ENCODE data around the gene ZNF805. TPM values are rescaled to one million over a fixed set of nuclear protein-coding genes. Genes with fewer than 3 reads are reported as not detected.
A peak's percentile ranks its signal among the peaks of the same experiment; 100 is the strongest.
"Not testable (repeated sequence)": the region's sequence is repeated elsewhere in the genome, so short reads cannot be mapped to it uniquely, and the experiment has no call there.

ZNF805 gene
- total RNA-seq, 1 experiment from 2014 or later = 8.8 TPM

DNA sequence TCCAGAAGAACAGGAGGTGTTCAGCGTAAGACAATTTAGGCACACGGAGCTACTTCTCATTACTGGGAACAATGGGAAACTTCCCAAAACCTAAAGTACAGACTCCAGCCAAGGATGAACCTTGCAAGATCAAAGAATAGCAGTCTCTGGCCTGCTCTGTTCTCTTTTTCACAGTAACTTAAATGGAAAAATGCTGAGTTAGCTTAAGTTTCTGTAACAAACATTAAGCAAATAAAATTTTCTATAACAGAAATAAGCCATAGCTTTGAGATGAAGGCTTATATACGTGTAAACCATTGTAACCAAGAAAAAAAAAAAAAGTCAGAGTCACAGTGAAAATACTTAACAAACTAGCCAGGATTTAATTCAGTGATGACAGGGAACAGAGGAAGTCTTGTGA lies 21.6 kb downstream of the ZNF805 start:
- no peak for DNase-seq (ENCODE audit: low spot score)
- in situ Hi-C loops (cut with HindIII; ENCODE audit: low sequenced_read_pairs) = no loop called here

DNA sequence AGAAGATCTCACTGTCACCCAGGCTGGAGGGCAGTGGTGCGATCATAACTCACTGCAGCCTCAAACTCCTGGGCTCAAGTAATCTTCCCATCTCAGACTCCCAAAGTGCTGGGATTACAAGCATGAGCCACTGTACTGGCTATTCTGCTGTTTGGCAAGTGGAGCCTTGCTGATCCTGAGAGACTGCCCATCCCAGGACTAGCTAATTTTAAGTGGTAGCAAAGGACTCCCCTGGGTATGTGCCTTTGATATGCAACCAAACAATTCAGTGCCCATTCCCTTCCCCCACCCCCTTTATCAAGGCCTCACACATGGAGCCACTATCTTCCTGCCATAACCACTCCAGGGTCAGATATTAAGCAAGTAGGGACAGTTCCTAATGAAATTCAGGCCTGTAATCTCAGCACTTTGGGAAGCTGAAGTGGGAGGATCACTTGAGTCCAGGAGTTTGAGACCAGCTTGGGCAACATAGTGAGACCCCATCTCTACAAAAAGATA lies 22.9 kb downstream of the ZNF805 start:
- in situ Hi-C loops (cut with HindIII; ENCODE audit: low sequenced_read_pairs) = no loop called here
- DNase-seq (ENCODE audit: low spot score) = no peak

DNA sequence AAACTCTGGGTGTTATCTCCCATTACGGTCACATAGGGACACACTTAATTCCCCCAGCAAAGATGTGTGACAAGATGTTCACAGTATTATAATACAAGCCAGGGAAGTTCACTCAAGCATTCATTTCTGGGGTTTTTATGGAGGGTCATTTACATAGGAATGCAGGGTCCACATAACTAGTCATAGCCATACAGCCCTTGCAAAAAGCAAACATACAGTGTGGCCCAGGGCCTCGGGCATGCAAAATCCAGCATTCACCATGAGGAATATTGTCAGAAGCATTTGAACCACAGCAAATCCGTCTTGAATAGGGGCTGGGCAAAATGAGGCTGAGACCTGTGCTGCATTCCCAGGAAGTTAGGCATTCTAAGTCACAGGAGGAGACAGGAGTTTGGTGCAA lies 26.9 kb downstream of the ZNF805 start:
- no peak for DNase-seq (ENCODE audit: low spot score)
- in situ Hi-C loops (cut with HindIII; ENCODE audit: low sequenced_read_pairs) = no loop called here

DNA sequence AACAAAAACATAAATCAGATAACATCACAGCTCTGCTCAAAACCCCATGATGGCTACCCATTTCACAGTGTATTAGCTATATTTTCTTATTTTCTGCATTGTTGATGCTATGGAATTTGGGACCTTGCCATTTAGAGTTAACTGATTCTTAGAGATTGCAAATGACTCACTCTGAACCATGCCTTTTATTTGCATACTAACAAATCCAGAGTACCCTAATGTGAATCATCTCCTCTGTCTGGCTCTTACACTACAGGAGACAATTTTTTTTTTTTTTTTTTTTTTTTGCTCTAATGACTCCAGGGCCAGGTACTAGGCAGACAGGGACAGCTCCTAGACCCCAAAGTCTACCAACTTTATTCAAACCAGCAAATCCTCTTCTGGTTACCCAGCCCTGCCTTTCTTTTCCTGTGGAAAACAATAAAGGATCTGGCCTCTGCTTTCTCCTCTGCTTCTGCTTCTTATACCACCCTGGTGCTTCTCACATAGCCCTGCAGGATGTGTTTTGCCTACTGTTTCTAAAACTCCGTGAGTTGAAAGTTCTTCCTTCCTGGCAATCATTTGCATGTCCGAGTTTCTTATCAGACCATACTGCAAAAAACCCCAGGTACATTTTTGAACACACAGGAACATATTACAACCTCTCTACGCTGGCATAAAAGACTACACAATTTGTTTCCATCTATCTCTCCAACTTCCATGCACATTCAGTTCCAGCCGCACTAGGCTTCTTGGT lies 29.3 kb downstream of the ZNF805 start:
- no peak for DNase-seq (ENCODE audit: low spot score)
- in situ Hi-C loops (cut with HindIII; ENCODE audit: low sequenced_read_pairs) = no loop called here

DNA sequence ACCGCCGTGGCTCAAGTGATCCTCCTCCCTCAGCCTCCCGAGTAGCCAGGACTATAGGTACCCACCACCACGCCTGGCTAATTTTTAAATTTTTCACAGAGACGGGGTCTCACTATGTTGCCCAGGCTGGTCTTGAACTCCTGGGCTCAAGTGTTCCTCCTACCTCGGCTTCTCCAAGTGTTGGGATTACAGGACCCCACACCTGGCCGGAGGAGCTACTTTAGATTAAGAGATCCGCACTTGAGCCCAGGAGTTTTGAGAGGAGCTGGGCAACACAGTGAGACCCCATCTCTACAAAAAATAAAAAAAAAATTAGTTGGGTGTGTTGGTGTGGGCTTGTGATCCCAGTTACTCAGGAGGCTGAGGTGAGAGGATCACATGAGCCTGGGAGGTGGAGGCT lies 30.8 kb downstream of the ZNF805 start:
- DNase-seq (ENCODE audit: low spot score) = no peak
- in situ Hi-C loops (cut with HindIII; ENCODE audit: low sequenced_read_pairs) = no loop called here

DNA sequence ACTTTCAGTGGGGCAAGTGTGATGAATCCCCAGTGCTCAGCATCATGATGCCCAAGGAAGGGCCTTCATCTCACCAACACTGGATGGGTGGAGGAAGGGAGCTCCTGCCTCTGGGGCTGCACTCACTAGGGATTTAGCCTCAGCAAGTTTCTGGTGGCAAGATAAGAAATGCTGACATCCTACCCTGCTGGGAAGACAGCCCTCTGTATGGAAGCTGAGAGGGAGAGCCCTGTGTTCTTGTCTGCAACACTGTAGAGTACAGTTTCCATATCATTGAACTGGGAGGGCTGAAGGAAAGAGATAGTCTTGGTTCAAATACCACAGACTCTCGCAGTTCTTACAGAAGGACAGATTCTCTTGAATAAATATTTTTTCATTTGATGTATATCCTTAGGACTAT lies 32.6 kb downstream of the ZNF805 start:
- in situ Hi-C loops (cut with HindIII; ENCODE audit: low sequenced_read_pairs) = no loop called here
- DNase-seq (ENCODE audit: low spot score) = no peak

DNA sequence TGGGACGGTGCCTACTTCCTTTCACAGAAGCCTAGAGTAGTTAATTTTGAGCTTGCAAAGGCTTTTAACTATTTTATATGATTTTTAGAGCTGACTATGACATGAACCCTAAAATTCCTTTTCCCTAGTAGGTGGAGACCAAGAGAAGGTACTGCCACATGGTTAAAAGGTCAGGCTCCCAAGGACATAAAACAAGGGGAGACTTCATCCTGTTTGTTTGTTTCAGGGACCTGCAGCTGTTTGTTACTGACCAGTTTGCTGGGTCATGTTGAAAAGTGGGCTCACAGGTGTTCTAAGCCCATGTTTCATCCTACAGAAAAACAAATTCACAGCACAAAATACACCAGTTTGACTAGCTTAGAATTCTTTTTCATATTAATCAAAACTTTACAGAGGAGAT lies 36.0 kb downstream of the ZNF805 start:
- in situ Hi-C loops (cut with HindIII; ENCODE audit: low sequenced_read_pairs) = no loop called here
- no peak for DNase-seq (ENCODE audit: low spot score)

DNA sequence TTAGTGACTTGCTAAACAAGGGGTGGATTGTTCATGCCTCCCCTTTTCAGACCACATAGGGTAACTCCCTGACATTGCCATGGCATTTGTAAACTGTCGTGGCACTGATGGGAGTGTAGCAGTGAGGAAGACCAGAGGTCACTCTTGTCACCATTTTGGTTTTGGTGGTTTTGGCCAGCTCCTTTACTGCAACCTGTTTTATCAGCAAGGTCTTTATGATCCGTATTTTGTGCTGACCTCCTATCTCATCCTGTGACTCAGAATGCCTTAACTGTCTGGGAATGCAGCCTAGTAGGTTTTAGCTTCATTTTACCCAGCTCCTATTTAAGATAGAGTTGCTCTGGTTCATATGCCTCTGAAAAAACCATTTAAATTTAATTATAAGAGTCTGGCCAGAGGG lies 38.0 kb downstream of the ZNF805 start:
- DNase-seq (ENCODE audit: low spot score); in situ Hi-C loops (cut with HindIII; ENCODE audit: low sequenced_read_pairs): not testable (repeated sequence)

DNA sequence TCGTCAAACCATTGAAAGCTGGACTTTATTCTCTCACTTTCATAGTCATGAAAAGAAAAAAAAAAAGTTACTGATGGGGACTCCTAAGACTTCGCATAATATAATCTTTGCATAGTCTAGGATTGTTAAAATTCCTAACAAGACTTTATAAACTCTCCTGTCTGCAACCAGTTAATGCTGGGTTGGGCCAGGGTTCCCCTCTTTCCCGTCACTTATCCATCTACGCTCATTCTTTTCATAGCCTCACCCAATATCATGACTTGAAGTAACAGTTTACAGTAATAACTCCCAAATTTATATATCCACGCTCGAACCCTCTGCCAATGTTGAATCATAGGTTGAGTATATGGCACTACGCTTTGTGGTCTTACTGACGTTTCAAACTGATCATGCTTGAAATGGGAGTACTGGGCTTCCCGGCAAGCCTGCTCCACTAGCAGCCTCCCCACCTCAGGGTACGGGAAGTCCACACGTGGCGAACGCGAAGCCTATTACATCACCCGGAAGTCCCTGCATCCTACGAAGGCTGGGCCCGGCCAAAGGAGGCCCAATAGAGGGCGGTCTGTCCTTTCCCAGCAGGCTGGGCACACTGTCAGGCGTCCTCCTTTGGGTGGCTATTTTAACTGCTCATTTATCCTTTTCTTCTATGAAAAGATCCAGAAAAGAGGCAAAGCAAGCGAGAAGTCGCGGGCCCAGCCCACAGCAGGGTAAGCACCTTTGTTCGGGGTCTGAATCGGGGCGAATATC lies 39.2 kb downstream of the ZNF805 start:
- in situ Hi-C loops (cut with HindIII; ENCODE audit: low sequenced_read_pairs) = no loop called here
- peak; percentile 97 for DNase-seq (ENCODE audit: low spot score)

DNA sequence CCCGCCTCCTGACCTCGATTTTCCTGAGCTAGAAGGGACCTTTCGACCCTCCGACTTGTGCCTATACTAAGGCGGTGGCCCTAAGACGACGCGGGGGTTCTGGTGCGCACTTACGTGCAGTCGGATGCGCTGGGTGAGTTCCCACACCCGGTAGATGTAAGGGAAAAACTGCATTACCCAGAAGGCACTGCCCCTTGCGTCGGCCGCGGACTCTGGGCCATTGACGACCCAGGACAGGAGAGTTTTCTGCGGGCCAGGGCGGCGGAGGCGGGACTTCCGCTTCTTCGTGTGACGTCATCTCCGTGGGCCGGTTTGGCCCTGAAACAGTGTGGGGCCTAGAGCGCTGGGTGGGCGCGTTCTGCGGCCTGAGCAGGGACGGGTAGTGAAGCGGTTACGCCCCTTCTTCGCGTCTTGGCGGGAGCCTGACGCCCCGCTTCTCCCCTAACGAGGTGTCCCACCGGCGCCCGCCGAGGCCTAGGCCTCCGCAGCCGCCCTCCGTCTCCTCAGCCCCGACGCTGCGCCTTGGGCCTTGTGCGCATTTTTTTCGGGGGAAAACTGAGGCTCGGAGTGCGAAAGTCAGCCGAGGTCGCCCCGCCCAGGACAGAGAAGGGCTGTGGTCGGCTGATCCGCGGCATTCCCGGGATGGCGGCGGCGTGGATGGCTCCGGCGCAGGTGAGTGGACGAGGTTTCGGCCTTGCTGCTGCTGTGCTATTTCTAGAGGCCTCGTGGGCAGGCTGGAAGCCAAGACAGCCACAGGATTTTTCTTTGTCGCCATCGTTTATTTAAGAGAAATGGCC lies 39.9 kb downstream of the ZNF805 start, which contains the start of gene ZNF460:
Gene ZNF460, plus strand, starts transcription at position 321 of the 797 bp plus-strand sequence. Its CDS starts 322 bp downstream, at position 643.
- in situ Hi-C loops (cut with HindIII; ENCODE audit: low sequenced_read_pairs) = no loop called here
- DNase-seq (ENCODE audit: low spot score) = peak; percentile 98

DNA sequence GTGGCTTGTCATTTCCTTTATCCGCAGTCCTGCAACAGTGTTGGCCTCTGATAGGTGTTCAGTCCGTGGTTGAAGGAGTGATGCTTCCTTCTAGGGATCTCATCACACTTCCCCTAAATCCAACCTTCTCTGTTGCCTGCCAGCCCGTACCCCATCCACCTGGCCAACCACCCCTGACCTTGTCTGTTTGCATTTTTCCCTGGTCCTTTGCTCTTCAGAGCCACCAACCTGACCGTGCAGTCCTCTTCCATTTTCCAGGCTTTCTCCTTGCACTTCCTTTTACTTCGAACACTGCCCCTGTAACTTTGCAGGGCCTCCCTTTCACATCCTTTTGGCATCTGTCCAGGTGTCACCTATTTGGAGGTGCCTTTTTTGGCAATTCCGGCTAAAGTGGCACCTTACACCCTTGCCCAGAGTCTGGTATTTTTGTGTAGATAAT lies 40.5 kb downstream of the ZNF805 start:
- in situ Hi-C loops (cut with HindIII; ENCODE audit: low sequenced_read_pairs) = no loop called here
- DNase-seq (ENCODE audit: low spot score) = peak; percentile 17

DNA sequence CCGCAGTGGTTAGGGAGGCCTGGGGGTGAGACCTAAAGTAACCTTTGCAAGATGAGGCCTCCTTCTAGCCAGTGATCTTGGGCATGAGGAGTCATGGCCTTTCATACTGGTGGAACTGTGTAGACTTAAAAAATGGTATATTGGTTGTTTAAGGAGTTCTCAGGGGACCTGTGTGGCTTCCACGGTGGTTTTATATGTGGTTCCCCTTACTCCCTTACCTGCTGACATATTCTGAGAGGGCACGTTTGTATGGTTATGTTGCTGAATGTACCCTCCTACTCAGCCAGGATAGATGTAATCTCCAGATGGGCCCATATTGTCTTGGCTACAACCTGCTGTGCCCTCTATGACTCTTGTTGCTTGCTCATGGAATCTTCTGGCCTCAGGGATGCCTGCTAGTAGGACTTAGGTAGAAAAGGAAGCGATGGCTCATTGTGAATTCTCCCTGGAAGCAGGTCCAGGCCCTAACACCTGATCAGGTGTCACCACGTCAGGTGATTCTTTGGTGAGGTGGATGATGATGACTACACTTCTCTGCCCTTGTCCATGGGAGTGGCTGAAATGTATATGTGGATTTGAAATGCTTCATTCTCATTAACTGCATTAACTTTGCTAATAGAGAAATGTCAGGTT lies 41.7 kb downstream of the ZNF805 start:
- in situ Hi-C loops (cut with HindIII; ENCODE audit: low sequenced_read_pairs) = no loop called here
- no peak for DNase-seq (ENCODE audit: low spot score)

DNA sequence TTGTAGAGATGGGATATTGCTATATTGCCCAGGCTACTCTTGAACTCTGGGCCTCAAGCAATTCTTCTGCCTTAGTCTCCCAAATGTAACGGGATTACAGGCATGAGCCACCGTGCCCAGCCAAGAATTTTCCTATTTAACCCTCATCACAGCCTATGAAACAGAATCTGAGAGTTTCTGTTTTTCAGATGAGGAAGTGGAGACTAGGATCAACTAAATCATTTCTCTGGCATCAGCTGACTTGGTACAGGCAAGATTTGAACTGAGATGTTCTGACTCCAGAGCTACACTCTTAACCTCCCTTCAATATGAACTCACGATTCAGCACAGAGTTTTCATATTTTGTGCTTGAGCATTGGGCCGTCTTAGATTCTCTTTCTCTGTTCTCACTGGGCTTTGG lies 47.9 kb downstream of the ZNF805 start:
- no peak for DNase-seq (ENCODE audit: low spot score)
- in situ Hi-C loops (cut with HindIII; ENCODE audit: low sequenced_read_pairs) = no loop called here

DNA sequence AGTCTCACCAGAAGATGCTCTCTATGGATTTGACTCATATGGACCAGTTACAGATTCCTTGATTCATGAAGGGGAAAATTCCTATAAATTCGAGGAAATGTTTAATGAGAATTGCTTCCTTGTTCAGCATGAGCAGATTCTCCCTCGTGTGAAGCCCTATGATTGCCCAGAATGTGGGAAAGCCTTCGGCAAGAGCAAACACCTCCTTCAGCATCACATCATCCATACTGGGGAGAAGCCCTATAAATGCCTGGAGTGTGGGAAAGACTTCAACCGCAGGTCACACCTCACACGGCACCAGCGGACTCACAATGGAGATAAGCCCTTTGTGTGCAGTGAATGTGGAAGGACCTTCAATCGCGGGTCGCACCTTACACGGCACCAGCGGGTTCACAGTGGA lies 50.5 kb downstream of the ZNF805 start:
- in situ Hi-C loops (cut with HindIII; ENCODE audit: low sequenced_read_pairs) = no loop called here
- DNase-seq (ENCODE audit: low spot score) = no peak

DNA sequence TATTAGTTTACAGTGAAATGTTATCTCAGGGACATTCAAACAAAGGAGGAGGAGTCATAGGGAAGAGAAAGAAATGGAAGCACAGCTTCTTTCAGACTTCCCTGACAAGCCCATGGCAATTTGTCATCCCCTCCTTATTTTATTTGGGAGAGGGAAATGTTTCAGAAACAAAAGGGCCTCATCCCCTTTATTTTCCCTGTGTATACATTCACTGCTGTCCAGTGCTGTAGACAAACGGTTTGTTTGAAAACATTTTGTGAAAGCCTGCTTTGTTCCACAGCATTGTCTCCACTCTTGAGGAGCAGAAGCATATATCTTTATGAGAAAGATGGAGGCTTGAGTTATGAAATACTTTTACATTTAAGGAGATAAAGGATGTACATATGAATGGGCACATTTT lies 52.1 kb downstream of the ZNF805 start:
- in situ Hi-C loops (cut with HindIII; ENCODE audit: low sequenced_read_pairs) = no loop called here
- DNase-seq (ENCODE audit: low spot score) = no peak

DNA sequence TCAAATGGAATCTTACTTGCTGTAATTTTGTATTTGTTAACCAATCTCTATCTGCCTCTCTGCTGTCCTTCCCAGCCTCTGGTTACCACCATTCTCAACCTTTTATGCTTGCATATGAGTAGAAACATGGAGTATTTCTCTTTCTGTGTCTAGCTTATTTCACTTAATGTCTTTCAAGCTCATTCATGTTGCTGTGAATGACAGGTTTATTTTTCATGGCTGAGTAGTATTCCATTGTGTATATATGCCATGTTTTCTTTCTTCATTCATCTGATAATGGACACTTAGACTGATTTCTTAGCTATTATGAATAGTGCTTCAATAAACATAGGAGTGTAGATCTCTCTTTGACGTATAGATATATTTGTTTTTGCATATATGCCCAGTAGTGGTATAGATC lies 53.3 kb downstream of the ZNF805 start:
- in situ Hi-C loops (cut with HindIII; ENCODE audit: low sequenced_read_pairs) = no loop called here
- DNase-seq (ENCODE audit: low spot score) = no peak

DNA sequence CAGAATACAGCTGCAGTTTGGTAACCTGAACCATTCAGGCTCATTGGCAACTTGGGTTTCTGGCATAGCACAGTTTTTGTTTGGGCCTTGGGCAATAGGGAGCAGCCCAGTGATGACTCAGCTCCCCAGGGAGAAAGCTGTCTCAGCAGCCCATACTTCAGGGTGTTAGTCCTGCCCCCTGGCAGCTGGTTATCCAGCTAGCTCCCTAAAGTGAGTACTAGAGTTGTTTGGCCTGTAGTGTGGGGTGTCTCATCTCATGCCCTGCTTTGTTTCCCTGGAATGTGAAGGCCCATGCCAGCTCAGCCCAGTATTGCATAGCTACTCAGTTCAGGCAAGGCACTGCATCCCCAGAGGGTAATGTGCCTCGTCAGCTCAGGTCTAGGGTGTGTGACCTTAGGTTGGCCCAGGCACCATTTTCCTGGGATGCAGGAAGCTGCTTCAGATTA lies 61.6 kb downstream of the ZNF805 start:
- no peak for DNase-seq (ENCODE audit: low spot score)
- in situ Hi-C loops (cut with HindIII; ENCODE audit: low sequenced_read_pairs) = no loop called here

DNA sequence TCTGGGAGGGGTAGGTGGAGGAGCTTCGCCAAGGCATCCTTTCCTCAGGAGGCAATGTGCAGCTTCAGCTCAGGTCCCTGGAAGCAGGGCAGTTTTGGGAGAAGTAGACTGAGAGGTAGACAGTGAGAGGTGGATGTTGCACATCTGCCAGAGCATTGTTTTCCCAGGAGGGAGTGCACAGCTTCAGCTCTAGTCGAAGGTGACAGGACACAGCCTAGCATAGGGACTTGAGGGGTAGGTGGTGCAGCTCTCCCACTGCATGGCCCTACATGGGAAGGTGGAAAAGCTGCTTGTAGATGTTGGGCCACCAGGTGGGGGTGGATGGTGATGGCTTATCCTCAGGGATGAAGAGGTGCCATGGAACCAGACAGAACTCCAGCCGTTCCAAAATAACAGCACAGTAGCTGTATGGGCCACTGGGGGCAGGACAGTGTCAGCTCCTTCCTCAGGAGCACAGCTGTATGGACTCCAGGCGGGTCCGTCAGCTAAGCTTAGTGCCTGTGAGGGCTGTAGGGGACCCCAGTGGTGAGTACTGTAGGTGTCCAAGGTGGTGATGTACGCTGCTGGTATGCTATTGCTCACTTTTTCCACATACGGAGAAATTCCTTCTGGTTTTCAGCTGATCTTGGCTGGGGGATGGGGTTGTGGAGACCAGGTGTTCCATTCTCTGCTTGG lies 62.4 kb downstream of the ZNF805 start:
- in situ Hi-C loops (cut with HindIII; ENCODE audit: low sequenced_read_pairs) = no loop called here
- DNase-seq (ENCODE audit: low spot score) = no peak

Measured in G401 (cell line).